ENCODE results near the gene FTO.

The FTO gene

DNA sequence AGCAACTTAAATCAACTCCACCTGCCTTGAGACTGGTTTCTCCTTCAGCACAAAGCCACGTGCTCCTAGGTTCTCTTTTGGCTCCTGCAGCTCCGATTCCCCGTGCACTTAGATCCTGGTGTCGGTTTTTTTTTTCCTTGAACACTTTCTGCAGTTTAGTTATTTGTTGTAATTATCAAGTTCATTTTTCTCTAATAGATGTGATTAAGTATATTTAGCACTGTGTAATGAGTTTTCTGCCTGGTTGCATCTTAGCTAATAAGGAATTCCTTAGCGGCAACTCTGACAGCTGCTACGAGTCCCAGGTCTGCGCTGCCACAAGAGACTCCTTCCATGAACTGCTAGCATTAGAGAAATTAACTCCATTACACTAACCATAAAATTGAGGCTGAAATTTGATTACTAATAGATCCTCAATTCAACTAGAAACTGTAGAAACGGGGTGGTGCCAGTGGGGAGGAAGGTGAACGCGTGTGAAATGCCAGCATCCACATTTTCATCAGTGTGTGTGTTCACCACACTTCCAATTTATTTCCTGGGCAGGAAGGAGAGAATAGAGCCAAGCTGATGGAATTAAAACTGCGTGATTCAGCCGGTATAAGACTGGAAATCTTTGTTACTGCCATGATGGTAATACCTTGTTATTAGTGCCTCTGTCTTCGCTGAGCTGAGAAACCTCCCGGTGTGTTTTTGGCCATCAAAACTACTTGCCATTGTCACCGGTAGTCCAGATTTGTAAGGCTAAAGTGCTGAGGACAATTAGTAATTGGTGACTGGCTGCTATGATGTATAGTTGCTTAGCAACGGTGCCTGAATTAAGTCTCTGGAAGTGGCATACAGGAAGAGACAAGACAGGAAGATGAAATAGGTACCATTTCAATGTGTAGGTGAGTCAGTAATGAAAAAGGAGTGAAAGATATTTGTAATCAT is 350.2 kb downstream of the FTO start:
- Histone ChIP-seq H3K36me3 (peaks cover 0 to 8% (median 0%) of the 10 kb centered on the region in 3 donors), H3K4me3 (no peak overlapping the region)
- TF ChIP-seq, protein P1, sequence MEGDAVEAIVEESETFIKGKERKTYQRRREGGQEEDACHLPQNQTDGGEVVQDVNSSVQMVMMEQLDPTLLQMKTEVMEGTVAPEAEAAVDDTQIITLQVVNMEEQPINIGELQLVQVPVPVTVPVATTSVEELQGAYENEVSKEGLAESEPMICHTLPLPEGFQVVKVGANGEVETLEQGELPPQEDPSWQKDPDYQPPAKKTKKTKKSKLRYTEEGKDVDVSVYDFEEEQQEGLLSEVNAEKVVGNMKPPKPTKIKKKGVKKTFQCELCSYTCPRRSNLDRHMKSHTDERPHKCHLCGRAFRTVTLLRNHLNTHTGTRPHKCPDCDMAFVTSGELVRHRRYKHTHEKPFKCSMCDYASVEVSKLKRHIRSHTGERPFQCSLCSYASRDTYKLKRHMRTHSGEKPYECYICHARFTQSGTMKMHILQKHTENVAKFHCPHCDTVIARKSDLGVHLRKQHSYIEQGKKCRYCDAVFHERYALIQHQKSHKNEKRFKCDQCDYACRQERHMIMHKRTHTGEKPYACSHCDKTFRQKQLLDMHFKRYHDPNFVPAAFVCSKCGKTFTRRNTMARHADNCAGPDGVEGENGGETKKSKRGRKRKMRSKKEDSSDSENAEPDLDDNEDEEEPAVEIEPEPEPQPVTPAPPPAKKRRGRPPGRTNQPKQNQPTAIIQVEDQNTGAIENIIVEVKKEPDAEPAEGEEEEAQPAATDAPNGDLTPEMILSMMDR (IDR thresholded peaks at IDR 0.05): no peak

GRCh38 chr16:54055191-54055590 is 351.2 kb downstream of the FTO start:
- no peak for DNase-seq
- H3K4me3 ChIP-seq: no peak overlapping the region
- intact Hi-C loops (cut with DNase I; ENCODE audit: low total_unique reads): no loop called here
- no peaks in the 10 kb centered on the region for H3K9me3 ChIP-seq
- H3K27ac ChIP-seq: no peak overlapping the region
- TF ChIP-seq, protein P1 (IDR thresholded peaks at IDR 0.05): no peak
- peaks cover 0 to 8% (median 0%) of the 10 kb centered on the region in 3 donors for H3K36me3 ChIP-seq
- no peaks in the 10 kb centered on the region for H3K27me3 ChIP-seq
- no peaks in the 10 kb centered on the region for H3K4me1 ChIP-seq

More for the DNA sequence above, 350.2 kb downstream of the FTO start:
- no peaks in the 10 kb centered on the region for H3K27me3 ChIP-seq
- no peaks in the 10 kb centered on the region for H3K9me3 ChIP-seq
- no peak for DNase-seq
- intact Hi-C loops (cut with DNase I; ENCODE audit: low total_unique reads): no loop called here
- H3K4me1 ChIP-seq: peaks cover 0 to 6% (median 0%) of the 10 kb centered on the region in 4 donors
- H3K27ac ChIP-seq: no peak overlapping the region

DNA sequence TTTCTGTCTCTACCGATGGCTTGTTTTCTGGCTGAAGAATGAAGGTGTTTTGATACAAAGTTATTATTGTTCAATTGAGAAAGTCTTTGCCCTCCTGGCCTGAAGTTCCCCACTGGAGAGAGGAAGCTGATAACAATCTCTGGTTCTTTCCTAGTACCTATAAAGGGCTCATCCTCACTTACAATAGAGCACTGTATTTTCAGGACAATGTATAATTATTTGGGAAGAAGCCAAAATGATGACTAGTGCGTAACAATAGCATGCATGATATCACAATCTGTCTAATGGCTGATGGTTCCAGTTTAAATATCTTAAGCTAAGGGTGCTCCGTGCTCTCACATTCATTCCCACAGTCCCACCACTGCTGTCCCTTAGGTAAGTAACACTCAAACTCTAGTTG is 351.9 kb downstream of the FTO start:
- no peaks in the 10 kb centered on the region for H3K9me3 ChIP-seq
- H3K4me1 ChIP-seq: no peaks in the 10 kb centered on the region
- intact Hi-C loops (cut with DNase I; ENCODE audit: low total_unique reads): no loop called here
- no peak for DNase-seq
- TF ChIP-seq, protein P1 (IDR thresholded peaks at IDR 0.05): no peak
- H3K4me3 ChIP-seq: no peak overlapping the region
- no peak overlapping the region for H3K27ac ChIP-seq
- no peaks in the 10 kb centered on the region for H3K27me3 ChIP-seq
- peaks cover 0 to 8% (median 0%) of the 10 kb centered on the region in 3 donors for H3K36me3 ChIP-seq

- intact Hi-C loops (cut with DNase I; ENCODE audit: low total_unique reads): no loop called here
- no peak overlapping the region for H3K4me3 ChIP-seq
- H3K4me1 ChIP-seq: no peaks in the 10 kb centered on the region
- H3K36me3 ChIP-seq: peaks cover 0 to 8% (median 0%) of the 10 kb centered on the region in 3 donors
- no peaks in the 10 kb centered on the region for H3K9me3 ChIP-seq
- no peak for DNase-seq
- H3K27ac ChIP-seq: no peak overlapping the region
- no peaks in the 10 kb centered on the region for H3K27me3 ChIP-seq
- TF ChIP-seq, protein P1 (IDR thresholded peaks at IDR 0.05): no peak
These were observed 353.0 kb downstream of the FTO start for GRCh38 chr16:54056921-54057320.

DNA sequence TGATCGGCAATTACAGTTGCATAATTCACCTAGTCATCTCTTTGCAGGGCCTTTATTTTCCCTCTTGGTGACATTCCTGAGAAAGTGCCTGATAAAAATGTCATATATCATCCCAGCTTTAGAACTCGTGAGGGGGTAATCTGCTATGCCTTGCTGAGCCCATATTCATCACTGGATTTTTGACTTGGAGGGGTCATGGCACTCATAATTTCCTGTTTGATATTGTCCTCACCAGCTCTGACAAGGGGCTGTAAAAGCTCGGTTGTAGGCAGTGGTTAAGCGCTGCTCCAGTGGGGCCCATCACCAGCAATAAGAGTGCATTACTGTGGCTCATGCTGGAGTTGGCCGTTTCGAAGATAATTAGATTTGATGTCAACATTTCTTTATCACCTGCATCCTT is 355.4 kb downstream of the FTO start:
- peaks cover 0 to 3% (median 0%) of the 10 kb centered on the region in 3 donors for H3K36me3 ChIP-seq
- DNase-seq: no peak
- TF ChIP-seq, protein P1 (IDR thresholded peaks at IDR 0.05): no peak
- no peaks in the 10 kb centered on the region for H3K27me3 ChIP-seq
- H3K4me3 ChIP-seq: no peak overlapping the region
- no peaks in the 10 kb centered on the region for H3K4me1 ChIP-seq
- intact Hi-C loops (cut with DNase I; ENCODE audit: low total_unique reads): no loop called here
- no peak overlapping the region for H3K27ac ChIP-seq
- H3K9me3 ChIP-seq: no peaks in the 10 kb centered on the region
